Neutrophil (primary cell): ENCODE results near the gene DNAJB1.

Experiments used
- H3K27ac ChIP-seq: fragments of 200-600 bp; sonication (generic); 2 replicates; pipeline ENCODE4 v1.5.1; 2016; ENCODE audit warnings: mild to moderate bottlenecking, moderate library complexity
- H3K27me3 ChIP-seq: fragments of 200-600 bp; sonication (generic); 2 replicates; pipeline ENCODE4 v1.6.0; 2016; ENCODE audit warnings: mild to moderate bottlenecking
- H3K36me3 ChIP-seq: fragments of 200-600 bp; sonication (generic); 2 replicates; pipeline ENCODE4 v1.5.1; 2017
- H3K4me1 ChIP-seq, 2 experiments: fragments of 200-600 bp in 1 of 2; sonication (generic) in 1 of 2; 1 replicate in 1 of 2; 2 replicates in 1 of 2; pipeline versions ENCODE4 v1.5.1 to v1.6.1; 2013 to 2016; ENCODE audit warnings: low read depth in 1 of 2, low read length in 1 of 2, mild to moderate bottlenecking in 1 of 2, moderate library complexity in 1 of 2; ENCODE audit not compliant: control insufficient read depth in 1 of 2, insufficient read depth in 1 of 2
- H3K4me3 ChIP-seq, 2 experiments: fragments of 200-600 bp in 1 of 2; sonication (generic) in 1 of 2; 1 replicate in 1 of 2; 2 replicates in 1 of 2; pipeline ENCODE4 v1.5.1; 2013 to 2016; ENCODE audit warnings: low read depth in 1 of 2, low read length in 1 of 2, mild to moderate bottlenecking in 1 of 2, moderate library complexity in 1 of 2
- H3K9me3 ChIP-seq: fragments of 200-600 bp; sonication (generic); 2 replicates; pipeline ENCODE4 v1.5.1; 2016
- CTCF ChIP-seq: fragments of 200-600 bp; sonication (generic); IDR thresholded peaks from 2 replicates; pipeline ENCODE4 v1.5.1; 2016; ENCODE audit warnings: antibody characterized with exemption

Gene DNAJB1

GRCh38 chr19:14563989-14564651 is 45.9 kb upstream of the DNAJB1 start:
- Histone ChIP-seq H3K4me1 (no peaks in the 10 kb centered on the region), H3K4me3 (no peak overlapping the region), H3K9me3 (no peaks in the 10 kb centered on the region), H3K27ac (no peak overlapping the region), H3K27me3 (no peaks in the 10 kb centered on the region), H3K36me3 (peaks cover 40% of the 10 kb centered on the region)
- TF ChIP-seq CTCF, result no peak

GRCh38 chr19:14563590-14563926 is 45.4 kb upstream of the DNAJB1 start:
- H3K27ac ChIP-seq, result no peak overlapping the region
- TF ChIP-seq CTCF, result no peak
- no peaks in the 10 kb centered on the region for H3K9me3 ChIP-seq
- H3K27me3 ChIP-seq, result no peaks in the 10 kb centered on the region
- H3K4me3 ChIP-seq, result no peak overlapping the region
- no peaks in the 10 kb centered on the region for H3K4me1 ChIP-seq
- H3K36me3 ChIP-seq, result peaks cover 40% of the 10 kb centered on the region

GRCh38 chr19:14562660-14563589 is 44.7 kb upstream of the DNAJB1 start:
- H3K4me3 ChIP-seq, result no peak overlapping the region
- no peaks in the 10 kb centered on the region for H3K4me1 ChIP-seq
- H3K27me3 ChIP-seq, result no peaks in the 10 kb centered on the region
- no peak overlapping the region for H3K27ac ChIP-seq
- no peak for TF ChIP-seq CTCF
- H3K9me3 ChIP-seq, result no peaks in the 10 kb centered on the region
- peaks cover 40% of the 10 kb centered on the region for H3K36me3 ChIP-seq

- no peak for TF ChIP-seq CTCF
- Histone ChIP-seq H3K4me3 (no peak overlapping the region), H3K9me3 (no peaks in the 10 kb centered on the region), H3K36me3 (peaks cover 32% of the 10 kb centered on the region), H3K4me1 (peaks cover under 1 to 2% of the 10 kb centered on the region in 2 experiments), H3K27me3 (no peaks in the 10 kb centered on the region), H3K27ac (no peak overlapping the region)
Measured at GRCh38 chr19:14561847-14562351, 43.7 kb upstream of the DNAJB1 start.

- Histone ChIP-seq H3K27ac (no peak overlapping the region), H3K9me3 (no peaks in the 10 kb centered on the region), H3K27me3 (no peaks in the 10 kb centered on the region), H3K4me3 (no peak overlapping the region), H3K36me3 (peaks cover 26% of the 10 kb centered on the region), H3K4me1 (peaks cover 7 to 9% of the 10 kb centered on the region in 2 experiments)
- no peak for TF ChIP-seq CTCF
Measured at GRCh38 chr19:14561249-14561648, 43.1 kb upstream of the DNAJB1 start.
